GM12874 (cell line): ENCODE measurements around the gene COL26A1.

Source experiments
- TF ChIP-seq, protein P1 (sequence below): IDR thresholded peaks from 2 replicates; pipeline ENCODE4 v1.5.1; 2011; ENCODE audit warnings: low read depth, mild to moderate bottlenecking, control low read depth, low read length, moderate library complexity; ENCODE audit not compliant: insufficient read depth

COL26A1 gene

DNA sequence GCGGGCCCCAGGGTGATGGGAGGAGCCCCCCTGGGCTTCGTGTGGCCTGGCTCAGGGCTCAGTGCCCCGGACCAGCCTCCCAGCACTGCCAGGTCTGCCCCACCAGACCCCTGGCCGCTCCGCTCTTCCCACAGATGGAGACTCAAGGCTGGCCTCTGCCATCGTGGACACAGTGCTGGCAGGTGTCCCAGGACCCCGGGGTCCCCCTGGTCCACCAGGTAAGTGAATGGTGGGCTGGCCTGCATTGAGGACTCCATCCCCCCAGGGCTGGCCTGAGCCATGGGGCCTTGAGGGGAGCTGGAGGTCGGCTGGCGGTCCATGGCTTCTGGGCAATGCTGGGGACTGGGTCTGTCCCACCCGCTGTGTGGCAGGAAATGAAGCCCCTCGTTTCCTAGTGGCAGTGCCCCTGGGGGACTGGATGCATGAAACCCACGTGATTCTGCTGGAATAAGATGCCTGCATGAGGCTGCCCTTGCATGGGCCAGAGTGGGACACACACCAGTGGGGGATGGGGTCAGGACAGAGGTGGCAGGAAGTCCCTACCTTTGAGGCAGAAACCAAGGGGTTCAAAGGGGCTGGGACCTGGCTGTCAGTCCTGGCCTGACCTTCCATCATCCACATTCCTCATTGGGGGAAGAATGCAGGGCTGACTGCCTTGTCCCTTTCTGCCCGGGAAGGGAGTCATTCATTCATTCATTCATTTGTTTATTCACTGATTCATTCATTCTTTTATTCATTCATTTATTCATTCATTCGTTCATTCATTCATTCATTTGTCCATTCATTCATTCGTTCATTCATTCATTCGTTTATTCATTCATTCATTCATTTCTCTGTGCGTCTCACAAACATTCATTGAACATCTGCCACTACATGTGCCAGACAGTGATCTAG, 184.6 kb downstream of the COL26A1 start:
- TF ChIP-seq, protein P1, sequence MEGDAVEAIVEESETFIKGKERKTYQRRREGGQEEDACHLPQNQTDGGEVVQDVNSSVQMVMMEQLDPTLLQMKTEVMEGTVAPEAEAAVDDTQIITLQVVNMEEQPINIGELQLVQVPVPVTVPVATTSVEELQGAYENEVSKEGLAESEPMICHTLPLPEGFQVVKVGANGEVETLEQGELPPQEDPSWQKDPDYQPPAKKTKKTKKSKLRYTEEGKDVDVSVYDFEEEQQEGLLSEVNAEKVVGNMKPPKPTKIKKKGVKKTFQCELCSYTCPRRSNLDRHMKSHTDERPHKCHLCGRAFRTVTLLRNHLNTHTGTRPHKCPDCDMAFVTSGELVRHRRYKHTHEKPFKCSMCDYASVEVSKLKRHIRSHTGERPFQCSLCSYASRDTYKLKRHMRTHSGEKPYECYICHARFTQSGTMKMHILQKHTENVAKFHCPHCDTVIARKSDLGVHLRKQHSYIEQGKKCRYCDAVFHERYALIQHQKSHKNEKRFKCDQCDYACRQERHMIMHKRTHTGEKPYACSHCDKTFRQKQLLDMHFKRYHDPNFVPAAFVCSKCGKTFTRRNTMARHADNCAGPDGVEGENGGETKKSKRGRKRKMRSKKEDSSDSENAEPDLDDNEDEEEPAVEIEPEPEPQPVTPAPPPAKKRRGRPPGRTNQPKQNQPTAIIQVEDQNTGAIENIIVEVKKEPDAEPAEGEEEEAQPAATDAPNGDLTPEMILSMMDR, result no peak

DNA sequence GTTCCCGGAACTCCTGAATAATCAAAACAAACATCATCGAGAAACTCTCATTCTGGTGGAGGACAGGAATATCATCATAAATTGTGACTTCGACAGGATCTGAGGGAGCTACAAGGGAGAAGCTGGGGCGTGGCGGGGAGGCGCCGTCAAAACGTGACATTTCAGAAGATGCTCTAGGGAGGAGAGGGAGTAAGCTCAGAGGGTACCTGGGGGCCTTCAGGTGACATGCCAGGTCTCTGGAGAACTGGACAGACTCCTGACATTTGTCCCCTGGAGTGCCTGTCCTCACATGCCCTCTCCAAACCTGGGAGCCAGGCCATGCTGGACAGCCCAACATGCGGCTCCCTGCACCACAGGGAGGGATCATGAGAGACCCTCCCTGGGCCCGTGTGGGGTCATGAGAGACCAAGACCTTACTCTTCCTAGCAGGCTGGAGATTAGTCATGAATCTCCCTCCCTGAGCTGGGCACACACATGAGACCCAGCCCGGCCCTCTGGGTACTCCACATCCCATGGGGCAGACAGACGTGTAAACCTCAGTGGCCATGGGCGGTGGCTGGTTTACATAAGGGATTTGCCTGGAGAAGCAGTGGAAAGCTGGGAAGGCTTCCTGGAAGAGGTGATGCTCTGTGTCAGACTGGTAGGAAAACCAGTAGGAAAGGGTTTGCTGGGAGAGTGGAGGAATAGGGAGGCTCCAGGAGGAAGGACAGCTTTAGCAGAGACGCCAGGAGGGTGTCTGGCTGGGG, 185.4 kb downstream of the COL26A1 start:
- TF ChIP-seq, protein P1, result no peak

DNA sequence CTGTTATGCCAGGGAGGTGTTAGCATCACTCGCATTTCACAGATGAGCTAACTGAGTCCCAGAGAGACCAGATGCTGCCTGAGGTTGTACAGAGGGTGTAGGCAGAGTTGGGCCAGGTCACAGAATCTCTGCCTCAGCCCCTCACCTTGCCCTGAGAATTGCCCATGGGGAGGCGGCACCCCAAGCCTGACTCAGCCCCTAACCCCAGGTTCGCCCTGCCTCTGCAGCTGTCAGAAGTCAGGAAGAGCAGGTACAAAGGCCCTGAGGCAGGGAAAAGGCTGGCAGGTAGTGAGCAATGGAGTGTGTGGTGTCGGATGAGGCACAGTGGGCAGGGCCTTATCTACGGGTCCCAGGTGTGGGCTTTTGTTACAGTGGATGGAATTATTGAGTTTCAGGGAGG, 187.1 kb downstream of the COL26A1 start:
- TF ChIP-seq, protein P1, result no peak

DNA sequence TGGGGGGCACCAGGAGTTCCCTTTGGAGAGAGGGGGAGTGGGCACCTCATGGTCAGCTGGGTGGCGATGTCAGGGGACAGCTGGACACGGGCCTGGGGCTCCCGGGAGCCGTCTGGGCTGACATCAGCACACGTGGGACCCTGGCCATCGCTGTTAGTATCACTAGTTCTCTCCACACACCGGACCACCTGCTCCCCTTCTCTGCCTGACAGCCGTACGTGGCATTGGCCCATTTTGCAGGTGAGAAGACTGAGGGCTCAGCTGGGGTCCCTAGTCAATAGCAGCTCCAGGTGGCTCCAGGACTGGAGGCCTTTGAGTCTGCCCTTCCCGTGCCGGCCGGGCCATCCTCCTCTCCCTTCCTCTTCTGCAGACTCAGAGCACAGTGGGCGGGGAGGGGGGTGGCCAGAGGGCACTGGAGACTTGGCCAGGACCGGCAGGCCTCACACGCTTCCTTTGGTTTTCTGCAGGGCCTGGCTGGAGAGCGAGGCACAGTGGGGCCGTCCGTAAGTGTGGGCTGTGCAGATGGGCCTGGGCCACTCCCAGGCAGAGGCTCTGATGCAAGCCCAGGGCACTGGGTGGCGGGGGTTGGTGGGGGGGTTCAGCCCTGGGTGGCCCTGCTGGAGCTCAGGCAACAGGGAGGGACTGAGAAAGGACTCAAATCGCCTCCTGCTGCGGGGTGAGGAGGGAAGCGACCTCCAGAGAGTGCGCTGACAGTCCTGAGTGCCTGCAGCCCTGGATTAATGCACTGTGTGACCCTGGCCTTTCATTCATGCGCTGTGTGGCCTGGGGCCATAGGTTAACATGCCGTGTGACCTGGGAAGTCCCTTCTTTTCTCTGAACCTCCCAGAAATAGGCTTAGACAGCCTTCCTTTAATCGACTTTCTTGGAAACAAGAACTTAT, 188.2 kb downstream of the COL26A1 start:
- TF ChIP-seq, protein P1, result no peak

DNA sequence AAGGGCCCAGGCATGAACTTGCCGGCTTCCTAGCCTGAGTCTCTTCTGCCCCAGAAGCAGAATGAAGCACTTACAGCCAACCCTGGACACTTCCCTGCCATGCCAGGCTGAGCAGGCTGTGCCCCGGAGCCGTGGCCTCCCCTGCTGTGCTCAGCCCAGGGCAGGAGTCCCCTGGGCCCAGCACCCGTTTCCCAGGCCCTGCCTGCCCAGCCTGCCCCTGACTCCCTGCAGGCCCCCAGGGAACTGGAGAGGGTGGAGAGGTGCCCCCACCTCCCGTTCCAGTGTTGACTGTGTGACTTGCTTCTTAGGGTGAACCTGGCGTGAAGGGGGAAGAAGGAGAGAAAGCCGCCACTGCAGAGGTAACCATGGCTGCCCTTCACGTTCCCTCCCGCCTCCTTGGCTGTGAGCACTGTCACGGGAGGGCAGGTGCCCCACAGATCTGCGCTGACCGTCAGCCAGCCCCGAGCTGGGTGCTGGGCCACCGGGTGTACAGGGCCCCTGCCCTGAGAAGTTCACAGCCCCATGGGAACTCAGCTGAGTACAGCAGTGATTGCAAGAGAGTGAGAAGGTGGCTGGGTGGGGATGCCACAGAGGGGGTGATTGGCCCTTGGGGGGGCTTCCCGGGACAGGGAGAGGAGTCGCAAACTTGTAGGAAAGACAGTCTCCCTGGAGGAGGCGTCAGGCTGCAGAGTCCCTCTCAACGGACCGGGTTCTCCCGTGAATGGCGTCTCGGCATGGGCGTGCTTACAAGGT, 190.5 kb downstream of the COL26A1 start:
- TF ChIP-seq, protein P1, result no peak

DNA sequence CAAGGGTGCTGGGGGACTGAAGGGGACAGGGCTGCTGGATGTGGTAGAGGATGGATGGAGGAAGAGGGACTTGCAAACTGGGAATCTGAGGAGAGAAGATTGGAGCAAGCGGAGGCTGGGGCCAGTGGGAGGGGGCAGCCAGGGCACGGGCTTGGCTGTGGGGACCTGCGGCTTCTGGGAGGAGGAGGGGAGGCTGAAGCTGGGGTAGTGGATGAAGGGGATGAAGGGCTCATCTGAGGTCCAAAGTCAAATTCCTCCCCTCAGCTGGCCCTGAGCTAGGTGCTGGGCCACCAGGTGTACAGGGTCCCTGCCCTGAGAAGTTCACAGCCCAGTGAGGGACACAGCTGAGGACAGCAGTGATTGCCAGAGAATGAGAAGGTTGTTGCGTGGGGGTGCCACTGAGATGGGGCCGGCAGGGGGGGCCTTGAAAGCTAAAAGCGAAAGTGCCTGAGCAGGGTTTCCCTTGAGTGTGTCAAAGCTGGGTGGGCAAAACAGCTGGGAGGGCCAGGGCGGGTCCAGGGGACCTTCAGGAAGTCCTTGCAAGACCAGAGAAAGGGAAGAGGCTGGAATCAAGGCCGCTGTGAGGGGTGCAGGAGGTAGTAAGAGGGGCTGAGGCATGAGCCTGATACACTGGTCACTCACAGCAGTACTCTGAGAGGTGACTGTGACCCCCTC, 191.2 kb downstream of the COL26A1 start:
- TF ChIP-seq, protein P1, result no peak
